ENCODE data around the gene PPP6R2. TPM values are rescaled to one million over a fixed set of nuclear protein-coding genes. Genes with fewer than 3 reads are reported as not detected.

The PPP6R2 gene
- total and polyA plus RNA-seq, 8 donors, result 21.1 to 70.4 (median 25.1) TPM

DNA sequence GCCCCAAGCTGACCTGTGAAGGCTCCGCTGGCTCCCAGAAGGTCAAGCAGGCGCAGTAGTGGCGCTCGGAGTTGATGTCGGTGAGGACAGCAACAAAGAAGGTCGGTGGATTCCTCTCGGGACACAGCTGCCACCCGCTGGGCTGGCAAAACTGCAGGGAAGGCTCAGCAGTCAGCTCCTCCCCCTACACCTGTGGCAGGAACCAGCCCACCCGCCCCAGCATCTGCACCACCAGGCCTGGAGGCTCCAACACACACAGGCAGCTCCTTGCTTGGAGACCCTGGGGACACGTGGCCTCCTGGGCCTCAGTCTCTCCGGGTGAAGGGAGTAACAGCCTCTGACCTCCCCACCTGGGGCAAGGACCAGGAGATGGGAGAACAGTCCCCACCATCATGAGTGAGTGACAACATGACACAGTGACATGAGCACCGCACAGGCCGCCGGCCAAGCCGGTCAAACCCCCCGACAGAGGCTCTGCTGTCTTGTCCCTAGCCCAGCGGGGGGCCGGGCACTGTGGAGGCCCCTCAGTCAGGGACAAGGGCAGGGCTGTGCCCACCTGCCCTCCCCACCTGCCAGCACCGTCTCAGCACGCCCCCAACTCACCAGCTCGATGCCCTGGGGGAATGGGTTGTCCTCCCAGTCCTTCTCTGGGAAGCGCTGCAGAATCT, 124.8 kb downstream of the PPP6R2 start:
- Histone ChIP-seq H3K27ac (no peak overlapping the region), H3K9me3 (no peaks in the 10 kb centered on the region), H3K4me3 (no peak overlapping the region), H3K36me3 (peaks cover 6 to 49% (median 38%) of the 10 kb centered on the region in 3 donors), H3K27me3 (no peaks in the 10 kb centered on the region), H3K4me1 (peaks cover 21 to 27% (median 24%) of the 10 kb centered on the region in 3 donors)
- ATAC-seq (no peak), DNase-seq (no peak), FAIRE-seq (no peak)
- 84 to 92% methylated on average over 22 of the region's 22 CpGs for WGBS, 2 donors
- TF ChIP-seq, protein P1, sequence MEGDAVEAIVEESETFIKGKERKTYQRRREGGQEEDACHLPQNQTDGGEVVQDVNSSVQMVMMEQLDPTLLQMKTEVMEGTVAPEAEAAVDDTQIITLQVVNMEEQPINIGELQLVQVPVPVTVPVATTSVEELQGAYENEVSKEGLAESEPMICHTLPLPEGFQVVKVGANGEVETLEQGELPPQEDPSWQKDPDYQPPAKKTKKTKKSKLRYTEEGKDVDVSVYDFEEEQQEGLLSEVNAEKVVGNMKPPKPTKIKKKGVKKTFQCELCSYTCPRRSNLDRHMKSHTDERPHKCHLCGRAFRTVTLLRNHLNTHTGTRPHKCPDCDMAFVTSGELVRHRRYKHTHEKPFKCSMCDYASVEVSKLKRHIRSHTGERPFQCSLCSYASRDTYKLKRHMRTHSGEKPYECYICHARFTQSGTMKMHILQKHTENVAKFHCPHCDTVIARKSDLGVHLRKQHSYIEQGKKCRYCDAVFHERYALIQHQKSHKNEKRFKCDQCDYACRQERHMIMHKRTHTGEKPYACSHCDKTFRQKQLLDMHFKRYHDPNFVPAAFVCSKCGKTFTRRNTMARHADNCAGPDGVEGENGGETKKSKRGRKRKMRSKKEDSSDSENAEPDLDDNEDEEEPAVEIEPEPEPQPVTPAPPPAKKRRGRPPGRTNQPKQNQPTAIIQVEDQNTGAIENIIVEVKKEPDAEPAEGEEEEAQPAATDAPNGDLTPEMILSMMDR (IDR thresholded peaks at IDR 0.05), result no peak
- intact Hi-C loops (cut with DNase I), result loop anchor here in 1 of 3 donors (10.0 kb wide), 1 partner anchor 53 kb away; no protein-coding TSS in a partner anchor

DNA sequence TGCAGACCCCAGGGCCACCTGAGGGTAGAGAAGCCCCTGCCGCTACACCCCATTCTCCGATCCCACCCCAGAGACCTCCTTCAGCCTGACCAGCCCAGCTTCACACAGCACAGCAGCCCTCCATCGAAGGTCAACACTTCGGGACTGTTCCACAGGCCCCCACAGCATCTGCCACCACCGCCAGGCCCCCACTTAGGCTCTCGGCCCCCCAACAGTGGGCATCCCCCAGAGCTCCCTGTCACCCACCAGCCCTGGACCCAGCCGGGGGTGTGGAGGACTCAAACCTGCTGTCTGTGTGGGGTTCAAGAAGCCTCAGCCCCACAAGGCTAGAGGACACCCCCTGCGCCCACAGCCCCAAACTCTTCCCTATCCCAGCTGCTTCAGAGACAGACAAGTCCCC, 125.5 kb downstream of the PPP6R2 start:
- DNase-seq (peak in 1 of 6 donors; percentile 55), ATAC-seq (no peak), FAIRE-seq (no peak)
- intact Hi-C loops (cut with DNase I), result loop anchor here in 1 of 3 donors (10.0 kb wide), 1 partner anchor 54 kb away; no protein-coding TSS in a partner anchor
- no peak overlapping the region for H3K27ac ChIP-seq
- peaks cover 6 to 42% (median 36%) of the 10 kb centered on the region in 3 donors for H3K36me3 ChIP-seq
- 83 to 90% methylated on average over 8 of the region's 8 CpGs for WGBS, 2 donors
- no peaks in the 10 kb centered on the region for H3K27me3 ChIP-seq
- H3K4me3 ChIP-seq, result no peak overlapping the region
- TF ChIP-seq, protein P1 (IDR thresholded peaks at IDR 0.05), result no peak
- peaks cover 24 to 32% (median 31%) of the 10 kb centered on the region in 3 donors for H3K4me1 ChIP-seq
- no peaks in the 10 kb centered on the region for H3K9me3 ChIP-seq

DNA sequence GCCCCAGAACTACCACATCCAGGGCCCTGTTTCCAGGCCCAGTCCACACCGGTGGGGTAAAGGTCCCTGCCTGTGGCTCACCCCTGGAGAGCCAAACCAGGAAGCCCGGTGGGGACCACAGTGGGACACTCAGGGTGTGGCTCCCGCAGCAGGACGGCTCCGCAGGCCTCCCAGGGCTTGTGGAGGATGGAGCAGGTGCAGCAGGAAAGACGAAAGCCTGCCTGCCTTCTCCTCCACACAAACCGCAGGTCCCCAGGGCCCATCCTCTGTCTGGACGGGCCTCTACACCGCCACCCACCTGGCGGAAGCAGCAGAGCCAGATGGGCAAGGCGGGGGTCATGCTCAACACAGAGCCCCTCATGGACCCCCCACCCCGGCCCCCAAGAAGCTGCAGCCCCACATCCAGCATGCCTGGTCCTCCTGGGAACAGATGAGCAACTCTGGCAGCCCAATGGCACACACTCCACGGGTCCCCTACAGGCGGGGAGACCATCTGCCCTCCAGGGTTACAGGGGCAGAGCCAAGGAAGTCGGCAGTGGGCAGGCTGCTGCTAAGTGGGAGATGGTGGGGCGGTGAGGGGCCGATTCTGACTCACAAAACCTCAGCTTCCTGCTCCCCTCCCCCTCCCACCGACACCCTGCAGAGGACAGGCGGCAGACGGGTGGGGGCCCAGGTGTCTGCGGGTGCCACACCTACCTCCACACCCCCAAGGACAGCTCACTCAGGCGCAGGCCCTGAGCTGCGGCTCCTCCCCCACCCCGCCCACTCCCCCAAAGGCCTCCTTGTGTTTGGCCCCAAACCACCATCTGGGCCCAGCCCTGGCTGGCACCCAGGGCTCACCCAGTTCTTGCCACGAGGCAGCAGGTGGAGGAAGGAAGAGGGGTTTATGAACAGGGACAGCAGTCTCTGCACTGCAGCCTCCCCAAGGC, 126.5 kb downstream of the PPP6R2 start:
- H3K27me3 ChIP-seq, result no peaks in the 10 kb centered on the region
- FAIRE-seq (no peak), DNase-seq (peak in 5 of 6 donors; percentile 65 to 84 (median 71)), ATAC-seq (peak; percentile 11 to 75 (median 52))
- H3K9me3 ChIP-seq, result no peaks in the 10 kb centered on the region
- TF ChIP-seq, protein P1 (IDR thresholded peaks at IDR 0.05), result no peak
- peak overlapping the region in 1 of 4 donors; percentile 3 for H3K27ac ChIP-seq
- H3K4me1 ChIP-seq, result peaks cover 26 to 34% (median 33%) of the 10 kb centered on the region in 3 donors
- intact Hi-C loops (cut with DNase I), result loop anchor here in 1 of 3 donors (10.0 kb wide), 1 partner anchor 55 kb away; no protein-coding TSS in a partner anchor
- 49 to 52% methylated on average over 19 to 25 of the region's 25 CpGs for WGBS, 2 donors
- H3K4me3 ChIP-seq, result no peak overlapping the region
- peaks cover 6 to 32% (median 27%) of the 10 kb centered on the region in 3 donors for H3K36me3 ChIP-seq

DNA sequence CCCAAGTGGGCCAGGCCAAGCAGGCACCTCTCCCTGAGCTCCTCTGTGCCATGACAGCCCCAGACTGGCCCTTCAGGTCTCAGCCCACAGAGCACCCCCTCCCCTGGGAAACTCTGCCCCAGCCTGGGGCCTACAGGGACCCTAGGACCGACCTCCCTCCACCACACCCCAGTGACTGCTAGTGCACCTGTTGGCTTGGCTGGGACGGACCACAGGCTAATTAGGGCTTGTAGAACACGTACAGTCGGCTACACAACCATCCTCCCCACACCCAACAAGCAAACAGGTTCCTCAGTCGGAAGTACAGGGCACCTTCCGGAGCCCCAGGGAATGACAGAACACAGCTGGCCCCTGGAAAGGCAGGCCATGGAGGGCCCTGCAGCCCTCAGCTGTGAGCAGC, 127.4 kb downstream of the PPP6R2 start:
- DNase-seq, result peak in 1 of 6 donors; percentile 69
- ATAC-seq, result no peak
- no peaks in the 10 kb centered on the region for H3K27me3 ChIP-seq
- FAIRE-seq, result no peak
- H3K9me3 ChIP-seq, result no peaks in the 10 kb centered on the region
- H3K4me3 ChIP-seq, result no peak overlapping the region
- TF ChIP-seq, protein P1 (IDR thresholded peaks at IDR 0.05), result no peak
- 51 to 54% methylated on average over 6 of the region's 6 CpGs for whole genome bisulfite sequencing, 2 donors
- intact Hi-C loops (cut with DNase I), result no loop called here
- H3K4me1 ChIP-seq, result peaks cover 26 to 37% (median 33%) of the 10 kb centered on the region in 3 donors
- H3K36me3 ChIP-seq, result peaks cover 6 to 24% (median 19%) of the 10 kb centered on the region in 3 donors
- H3K27ac ChIP-seq, result peak overlapping the region in 1 of 4 donors; percentile 19

Measured in pancreas (tissue), 10 donors.